ENCODE measurements around the gene DPH2. TPM values are rescaled to one million over a fixed set of nuclear protein-coding genes. Genes with fewer than 3 reads are reported as not detected.

Gene DPH2
- total RNA-seq, 1 donor from 2014 or later = 31.9 TPM

DNA sequence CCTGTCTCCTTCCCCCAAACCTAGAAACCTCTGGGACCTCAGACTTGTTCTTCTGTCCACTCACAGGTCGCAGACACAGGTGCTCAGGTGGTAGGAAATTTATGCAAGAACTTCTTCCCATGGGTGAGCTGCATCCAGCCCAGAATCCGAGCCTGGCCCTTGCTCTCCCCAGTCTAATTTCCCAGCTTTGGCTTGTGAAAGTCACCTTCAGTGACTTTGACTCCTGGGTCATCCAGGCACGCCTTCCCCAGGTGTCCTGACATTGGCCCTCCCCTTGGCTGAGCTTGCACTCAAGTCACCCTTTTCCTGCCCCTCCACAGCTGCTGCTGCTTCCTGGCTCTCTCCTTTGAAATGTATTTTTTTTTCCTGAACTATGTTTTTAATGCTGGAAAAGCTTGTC, 16.4 kb upstream of the DPH2 start:
- Histone ChIP-seq H3K4me3 (ENCODE audit: low read depth, low read length) (no peak overlapping the region), H3K36me3 (ENCODE audit: control insufficient read depth, insufficient read depth, low read length) (peaks cover 7% of the 10 kb centered on the region), H3K27me3 (ENCODE audit: control insufficient read depth, insufficient read depth, low read length) (no peaks in the 10 kb centered on the region)
- FAIRE-seq (peak; percentile 40), DNase-seq (ENCODE audit: low read depth) (no peak)
- TF ChIP-seq, protein P1, sequence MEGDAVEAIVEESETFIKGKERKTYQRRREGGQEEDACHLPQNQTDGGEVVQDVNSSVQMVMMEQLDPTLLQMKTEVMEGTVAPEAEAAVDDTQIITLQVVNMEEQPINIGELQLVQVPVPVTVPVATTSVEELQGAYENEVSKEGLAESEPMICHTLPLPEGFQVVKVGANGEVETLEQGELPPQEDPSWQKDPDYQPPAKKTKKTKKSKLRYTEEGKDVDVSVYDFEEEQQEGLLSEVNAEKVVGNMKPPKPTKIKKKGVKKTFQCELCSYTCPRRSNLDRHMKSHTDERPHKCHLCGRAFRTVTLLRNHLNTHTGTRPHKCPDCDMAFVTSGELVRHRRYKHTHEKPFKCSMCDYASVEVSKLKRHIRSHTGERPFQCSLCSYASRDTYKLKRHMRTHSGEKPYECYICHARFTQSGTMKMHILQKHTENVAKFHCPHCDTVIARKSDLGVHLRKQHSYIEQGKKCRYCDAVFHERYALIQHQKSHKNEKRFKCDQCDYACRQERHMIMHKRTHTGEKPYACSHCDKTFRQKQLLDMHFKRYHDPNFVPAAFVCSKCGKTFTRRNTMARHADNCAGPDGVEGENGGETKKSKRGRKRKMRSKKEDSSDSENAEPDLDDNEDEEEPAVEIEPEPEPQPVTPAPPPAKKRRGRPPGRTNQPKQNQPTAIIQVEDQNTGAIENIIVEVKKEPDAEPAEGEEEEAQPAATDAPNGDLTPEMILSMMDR (IDR thresholded peaks at IDR 0.05; ENCODE audit: insufficient read depth, low read length, severe bottlenecking) = no peak

DNA sequence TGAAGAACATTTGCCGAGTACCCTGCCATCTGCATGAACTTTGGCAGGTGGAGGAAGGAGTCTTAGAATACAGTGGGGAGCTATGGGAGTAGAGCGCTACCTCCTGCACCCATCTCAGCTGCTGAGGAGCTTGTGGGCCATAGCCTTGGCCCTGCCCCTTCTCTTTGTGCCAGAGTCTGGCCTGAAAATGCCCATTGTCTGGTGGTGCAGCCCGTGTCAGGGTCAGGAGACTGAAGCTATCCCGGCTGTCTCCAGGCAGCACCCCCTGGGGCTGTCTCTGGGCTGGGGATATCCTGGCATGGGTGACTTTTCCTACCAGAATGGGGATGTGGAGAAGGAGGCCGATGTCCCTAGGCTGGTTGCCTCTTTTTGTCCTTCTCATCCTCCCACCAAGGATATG, 15.8 kb upstream of the DPH2 start:
- no peak for FAIRE-seq
- Histone ChIP-seq H3K27me3 (ENCODE audit: control insufficient read depth, insufficient read depth, low read length) (no peaks in the 10 kb centered on the region), H3K36me3 (ENCODE audit: control insufficient read depth, insufficient read depth, low read length) (peaks cover 12% of the 10 kb centered on the region), H3K4me3 (ENCODE audit: low read depth, low read length) (no peak overlapping the region)
- no peak for DNase-seq (ENCODE audit: low read depth)
- TF ChIP-seq, protein P1 (IDR thresholded peaks at IDR 0.05; ENCODE audit: insufficient read depth, low read length, severe bottlenecking) = no peak

DNA sequence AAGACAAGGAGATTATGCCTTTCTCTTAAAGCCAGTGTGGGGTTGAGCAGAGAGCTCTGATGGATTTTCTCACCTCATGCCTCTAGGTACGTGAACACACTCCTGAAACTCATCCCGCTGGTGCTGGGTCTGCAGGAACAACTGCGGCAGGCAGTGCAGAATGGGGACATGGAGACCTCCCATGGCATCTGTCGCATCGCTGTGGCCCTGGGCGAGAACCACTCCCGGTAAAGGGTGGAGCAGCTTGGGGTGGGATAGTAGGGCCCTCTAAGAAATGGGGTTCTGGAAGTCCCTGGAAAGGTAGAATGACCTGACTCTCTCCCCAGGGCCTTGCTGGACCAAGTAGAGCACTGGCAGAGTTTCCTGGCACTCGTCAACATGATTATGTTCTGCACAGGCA, 13.6 kb upstream of the DPH2 start:
- no peak overlapping the region for H3K4me3 ChIP-seq (ENCODE audit: low read depth, low read length)
- peaks cover 12% of the 10 kb centered on the region for H3K36me3 ChIP-seq (ENCODE audit: control insufficient read depth, insufficient read depth, low read length)
- no peaks in the 10 kb centered on the region for H3K27me3 ChIP-seq (ENCODE audit: control insufficient read depth, insufficient read depth, low read length)
- FAIRE-seq = no peak
- TF ChIP-seq, protein P1 (IDR thresholded peaks at IDR 0.05; ENCODE audit: insufficient read depth, low read length, severe bottlenecking) = no peak
- DNase-seq (ENCODE audit: low read depth) = no peak

DNA sequence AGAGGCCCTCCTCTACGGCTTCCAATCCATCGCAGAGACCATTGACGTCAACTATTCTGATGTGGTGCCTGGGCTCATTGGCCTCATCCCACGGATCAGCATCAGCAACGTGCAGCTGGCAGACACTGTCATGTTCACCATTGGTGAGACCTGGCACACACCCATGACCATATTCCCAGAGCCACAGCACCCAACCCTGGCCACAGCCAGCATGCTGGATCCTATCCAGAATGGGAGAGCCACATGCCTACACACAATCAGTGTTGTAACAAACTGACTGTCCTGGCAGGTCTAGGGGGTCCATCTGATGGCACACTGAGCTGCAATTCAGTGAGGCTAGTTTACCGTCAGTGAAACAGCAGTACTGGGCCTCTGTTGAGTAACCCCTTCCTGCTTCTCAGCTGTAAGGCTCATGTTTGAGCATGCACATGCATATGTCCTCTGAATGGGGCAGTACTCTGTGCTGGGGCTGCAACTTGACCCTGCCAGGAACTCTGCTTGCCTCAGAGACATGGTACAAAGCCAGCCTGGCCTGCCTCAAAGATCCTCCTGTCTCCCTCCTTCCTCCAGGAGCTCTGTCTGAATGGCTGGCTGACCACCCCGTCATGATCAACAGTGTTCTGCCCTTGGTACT, 12.3 kb upstream of the DPH2 start:
- DNase-seq (ENCODE audit: low read depth) = peak; percentile 78
- peak; percentile 97 for FAIRE-seq
- TF ChIP-seq, protein P1 (IDR thresholded peaks at IDR 0.05; ENCODE audit: insufficient read depth, low read length, severe bottlenecking) = no peak
- Histone ChIP-seq H3K4me3 (ENCODE audit: low read depth, low read length) (no peak overlapping the region), H3K27me3 (ENCODE audit: control insufficient read depth, insufficient read depth, low read length) (no peaks in the 10 kb centered on the region), H3K36me3 (ENCODE audit: control insufficient read depth, insufficient read depth, low read length) (peaks cover 18% of the 10 kb centered on the region)

DNA sequence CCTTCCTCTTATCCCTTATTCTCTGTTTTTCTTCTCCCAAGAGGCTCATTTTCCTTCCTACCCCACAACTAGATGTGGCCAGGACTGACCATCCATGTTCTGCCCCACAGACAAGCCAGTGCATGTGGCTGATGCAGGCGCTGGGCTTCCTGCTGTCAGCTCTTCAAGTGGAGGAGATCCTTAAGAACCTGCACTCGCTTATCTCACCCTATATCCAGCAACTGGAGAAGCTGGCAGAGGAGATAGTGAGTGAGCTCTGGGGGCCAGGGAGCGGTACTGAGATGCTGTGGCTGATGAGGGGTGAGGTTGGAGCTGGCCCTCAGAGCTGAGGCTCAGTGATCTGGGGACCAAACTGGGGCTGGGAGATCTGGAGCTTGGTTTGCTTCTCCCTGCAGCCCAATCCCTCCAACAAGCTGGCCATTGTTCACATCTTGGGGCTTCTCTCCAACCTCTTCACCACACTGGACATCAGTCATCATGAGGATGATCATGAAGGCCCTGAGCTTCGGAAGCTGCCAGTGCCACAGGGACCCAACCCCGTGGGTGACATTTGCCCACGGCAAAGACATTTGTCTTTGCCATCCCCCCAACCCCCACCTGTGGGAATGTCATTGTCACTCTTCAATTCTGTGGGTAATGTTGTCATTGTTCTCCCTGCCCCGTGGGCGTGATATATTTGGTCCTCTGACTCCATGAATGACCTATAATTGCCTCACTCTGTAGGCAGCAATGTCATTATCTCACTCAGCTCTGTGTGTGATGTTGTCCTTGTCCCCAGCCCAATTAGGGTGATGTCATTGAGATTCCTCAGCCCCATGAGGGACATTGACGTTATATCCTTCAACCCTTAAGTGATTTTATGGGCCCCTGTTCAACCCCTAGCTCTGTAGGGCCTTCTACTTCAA, 11.2 kb upstream of the DPH2 start:
- no peak overlapping the region for H3K4me3 ChIP-seq (ENCODE audit: low read depth, low read length)
- FAIRE-seq = peak; percentile 52
- DNase-seq (ENCODE audit: low read depth) = no peak
- TF ChIP-seq, protein P1 (IDR thresholded peaks at IDR 0.05; ENCODE audit: insufficient read depth, low read length, severe bottlenecking) = no peak
- H3K27me3 ChIP-seq (ENCODE audit: control insufficient read depth, insufficient read depth, low read length) = no peaks in the 10 kb centered on the region
- H3K36me3 ChIP-seq (ENCODE audit: control insufficient read depth, insufficient read depth, low read length) = peaks cover 20% of the 10 kb centered on the region
